Stimulated activated naive CD8-positive, alpha-beta T cell treated with anti-CD3 and anti-CD28 coated beads, Interleukin-15, Interleukin-2, amounts not matched to agents 100 ng/mL and 50 ng/mL, for 24 hours (primary cell): ENCODE data around the gene THSD7B.
"Not testable (repeated sequence)": the region's sequence is repeated elsewhere in the genome, so short reads cannot be mapped to it uniquely, and the experiment has no call there.

Experiments
- H3K27ac Mint-ChIP-seq: one replicate; pipeline ENCODE4 v1.8.0; 2021; ENCODE audit warnings: mild to moderate bottlenecking, mixed read lengths
- H3K27me3 Mint-ChIP-seq: one replicate; pipeline ENCODE4 v1.8.0; 2021; ENCODE audit warnings: mixed read lengths
- H3K36me3 Mint-ChIP-seq: one replicate; pipeline ENCODE4 v1.8.0; 2021; ENCODE audit warnings: low read depth, mixed read lengths
- H3K4me1 Mint-ChIP-seq: one replicate; pipeline ENCODE4 v1.8.0; 2021; ENCODE audit warnings: low read depth, mixed read lengths
- H3K4me3 Mint-ChIP-seq: one replicate; pipeline ENCODE4 v1.8.0; 2021; ENCODE audit warnings: mild to moderate bottlenecking, mixed read lengths
- H3K9me3 Mint-ChIP-seq: one replicate; pipeline ENCODE4 v1.8.0; 2021; ENCODE audit warnings: mixed read lengths

THSD7B gene

GRCh38 chr2:137570484-137570883 lies 805.1 kb downstream of the THSD7B start:
- Mint-ChIP-seq H3K36me3 (no peaks in the 10 kb centered on the region), H3K4me1 (no peaks in the 10 kb centered on the region), H3K27me3 (no peaks in the 10 kb centered on the region), H3K4me3 (no peak overlapping the region), H3K9me3 (peaks cover 4% of the 10 kb centered on the region), H3K27ac (no peak overlapping the region)

- H3K27me3 Mint-ChIP-seq, H3K27ac Mint-ChIP-seq, H3K4me1 Mint-ChIP-seq, H3K36me3 Mint-ChIP-seq, H3K4me3 Mint-ChIP-seq: not testable (repeated sequence)
- H3K9me3 Mint-ChIP-seq, result peaks cover 14% of the 10 kb centered on the region
Observed at GRCh38 chr2:137587834-137588233, 822.5 kb downstream of the THSD7B start.

- H3K36me3 Mint-ChIP-seq, H3K4me3 Mint-ChIP-seq, H3K27ac Mint-ChIP-seq, H3K27me3 Mint-ChIP-seq, H3K4me1 Mint-ChIP-seq: not testable (repeated sequence)
- H3K9me3 Mint-ChIP-seq, result peaks cover 14% of the 10 kb centered on the region
Observed at GRCh38 chr2:137588578-137588977, 823.2 kb downstream of the THSD7B start.

GRCh38 chr2:137590102-137590501 lies 824.8 kb downstream of the THSD7B start:
- H3K4me1 Mint-ChIP-seq, result no peaks in the 10 kb centered on the region
- peaks cover 11% of the 10 kb centered on the region for H3K9me3 Mint-ChIP-seq
- H3K27ac Mint-ChIP-seq, result no peak overlapping the region
- H3K4me3 Mint-ChIP-seq, result no peak overlapping the region
- no peaks in the 10 kb centered on the region for H3K27me3 Mint-ChIP-seq
- H3K36me3 Mint-ChIP-seq, result no peaks in the 10 kb centered on the region

- Mint-ChIP-seq H3K36me3 (no peaks in the 10 kb centered on the region), H3K9me3 (no peaks in the 10 kb centered on the region), H3K27me3 (no peaks in the 10 kb centered on the region), H3K4me1 (no peaks in the 10 kb centered on the region), H3K4me3 (no peak overlapping the region), H3K27ac (no peak overlapping the region)
Observed at GRCh38 chr2:137607722-137608318, 842.5 kb downstream of the THSD7B start.

- Mint-ChIP-seq H3K27me3 (no peaks in the 10 kb centered on the region), H3K9me3 (no peaks in the 10 kb centered on the region), H3K27ac (no peak overlapping the region), H3K36me3 (no peaks in the 10 kb centered on the region), H3K4me3 (no peak overlapping the region), H3K4me1 (no peaks in the 10 kb centered on the region)
Observed at GRCh38 chr2:137638932-137639331, 873.6 kb downstream of the THSD7B start.

GRCh38 chr2:137644731-137645130 lies 879.4 kb downstream of the THSD7B start:
- Mint-ChIP-seq H3K4me3 (no peak overlapping the region), H3K36me3 (no peaks in the 10 kb centered on the region), H3K4me1 (no peaks in the 10 kb centered on the region), H3K27ac (no peak overlapping the region), H3K27me3 (no peaks in the 10 kb centered on the region), H3K9me3 (no peaks in the 10 kb centered on the region)

GRCh38 chr2:137654046-137654445 lies 888.7 kb downstream of the THSD7B start:
- H3K27ac Mint-ChIP-seq, result no peak overlapping the region
- H3K27me3 Mint-ChIP-seq, result no peaks in the 10 kb centered on the region
- H3K4me3 Mint-ChIP-seq, result no peak overlapping the region
- H3K4me1 Mint-ChIP-seq, result no peaks in the 10 kb centered on the region
- peaks cover 20% of the 10 kb centered on the region for H3K9me3 Mint-ChIP-seq
- H3K36me3 Mint-ChIP-seq, result no peaks in the 10 kb centered on the region

GRCh38 chr2:137655814-137656213 lies 890.5 kb downstream of the THSD7B start:
- Mint-ChIP-seq H3K27ac (no peak overlapping the region), H3K4me3 (no peak overlapping the region), H3K27me3 (no peaks in the 10 kb centered on the region), H3K9me3 (peaks cover 20% of the 10 kb centered on the region), H3K4me1 (no peaks in the 10 kb centered on the region), H3K36me3 (no peaks in the 10 kb centered on the region)

GRCh38 chr2:137658433-137658832 lies 893.1 kb downstream of the THSD7B start:
- Mint-ChIP-seq H3K36me3 (no peaks in the 10 kb centered on the region), H3K27me3 (no peaks in the 10 kb centered on the region), H3K4me3 (no peak overlapping the region), H3K27ac (no peak overlapping the region), H3K9me3 (peaks cover 16% of the 10 kb centered on the region), H3K4me1 (no peaks in the 10 kb centered on the region)

- H3K27me3 Mint-ChIP-seq, result no peaks in the 10 kb centered on the region
- no peak overlapping the region for H3K4me3 Mint-ChIP-seq
- H3K4me1 Mint-ChIP-seq, result no peaks in the 10 kb centered on the region
- no peaks in the 10 kb centered on the region for H3K36me3 Mint-ChIP-seq
- peaks cover 4% of the 10 kb centered on the region for H3K9me3 Mint-ChIP-seq
- no peak overlapping the region for H3K27ac Mint-ChIP-seq
Observed at GRCh38 chr2:137659616-137660015, 894.3 kb downstream of the THSD7B start.

GRCh38 chr2:137670111-137670510 lies 904.8 kb downstream of the THSD7B start:
- Mint-ChIP-seq H3K36me3 (no peaks in the 10 kb centered on the region), H3K27me3 (no peaks in the 10 kb centered on the region), H3K4me1 (no peaks in the 10 kb centered on the region), H3K27ac (no peak overlapping the region), H3K4me3 (no peak overlapping the region), H3K9me3 (no peaks in the 10 kb centered on the region)

GRCh38 chr2:137672989-137673552 lies 907.7 kb downstream of the THSD7B start:
- Mint-ChIP-seq H3K4me1 (no peaks in the 10 kb centered on the region), H3K4me3 (no peak overlapping the region)

GRCh38 chr2:137674991-137675390 lies 909.6 kb downstream of the THSD7B start:
- H3K27ac Mint-ChIP-seq, result no peak overlapping the region
- no peaks in the 10 kb centered on the region for H3K4me1 Mint-ChIP-seq
- no peaks in the 10 kb centered on the region for H3K36me3 Mint-ChIP-seq
- no peaks in the 10 kb centered on the region for H3K27me3 Mint-ChIP-seq
- no peak overlapping the region for H3K4me3 Mint-ChIP-seq
- H3K9me3 Mint-ChIP-seq, result peaks cover 4% of the 10 kb centered on the region

More at GRCh38 chr2:137672989-137673552, 907.7 kb downstream of the THSD7B start:
- Mint-ChIP-seq H3K9me3 (no peaks in the 10 kb centered on the region), H3K27me3 (no peaks in the 10 kb centered on the region), H3K36me3 (no peaks in the 10 kb centered on the region), H3K27ac (no peak overlapping the region)

GRCh38 chr2:137675584-137676327 lies 910.4 kb downstream of the THSD7B start:
- no peaks in the 10 kb centered on the region for H3K4me1 Mint-ChIP-seq
- H3K4me3 Mint-ChIP-seq, result no peak overlapping the region
- H3K27ac Mint-ChIP-seq, result no peak overlapping the region
- H3K36me3 Mint-ChIP-seq, result no peaks in the 10 kb centered on the region
- no peaks in the 10 kb centered on the region for H3K27me3 Mint-ChIP-seq
- H3K9me3 Mint-ChIP-seq, result peaks cover 4% of the 10 kb centered on the region
